ENCODE data around the gene TNFRSF8.

The TNFRSF8 gene

DNA sequence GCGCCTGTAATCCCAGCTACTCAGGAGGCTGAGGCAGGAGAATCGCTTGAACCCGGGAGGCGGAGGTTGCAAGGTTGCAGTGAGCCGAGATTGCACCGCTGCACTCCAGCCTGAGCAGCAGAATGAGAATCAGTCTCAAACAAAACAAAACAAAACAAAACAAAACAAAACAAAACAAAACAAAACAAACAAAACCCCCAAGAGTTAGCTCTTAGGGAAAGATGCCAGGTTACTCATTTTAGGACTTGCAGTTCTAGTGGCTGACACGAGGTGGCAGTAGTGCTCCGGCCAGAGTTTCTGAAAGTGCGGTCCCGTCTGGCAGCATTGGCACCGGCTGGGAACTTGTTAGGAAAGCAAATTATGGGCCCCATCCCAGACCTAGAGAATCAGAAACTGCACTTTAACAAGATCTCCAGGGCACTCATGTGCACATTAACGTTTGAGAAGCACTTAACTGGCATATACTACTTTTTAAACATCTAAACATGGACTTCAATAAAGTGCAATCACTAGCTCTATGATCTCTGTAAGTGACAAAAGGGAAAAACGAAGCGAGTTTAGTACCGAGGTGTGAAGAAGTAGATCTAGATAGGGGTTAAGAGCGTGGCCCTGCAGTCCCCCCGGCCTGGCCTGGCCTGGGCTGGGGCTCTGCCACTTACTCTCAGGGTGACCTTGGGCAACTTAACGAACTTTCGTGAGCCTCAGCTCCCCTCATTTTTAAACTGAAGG lies 61.8 kb downstream of the TNFRSF8 start:
- peak; percentile 82 for DNase-seq

DNA sequence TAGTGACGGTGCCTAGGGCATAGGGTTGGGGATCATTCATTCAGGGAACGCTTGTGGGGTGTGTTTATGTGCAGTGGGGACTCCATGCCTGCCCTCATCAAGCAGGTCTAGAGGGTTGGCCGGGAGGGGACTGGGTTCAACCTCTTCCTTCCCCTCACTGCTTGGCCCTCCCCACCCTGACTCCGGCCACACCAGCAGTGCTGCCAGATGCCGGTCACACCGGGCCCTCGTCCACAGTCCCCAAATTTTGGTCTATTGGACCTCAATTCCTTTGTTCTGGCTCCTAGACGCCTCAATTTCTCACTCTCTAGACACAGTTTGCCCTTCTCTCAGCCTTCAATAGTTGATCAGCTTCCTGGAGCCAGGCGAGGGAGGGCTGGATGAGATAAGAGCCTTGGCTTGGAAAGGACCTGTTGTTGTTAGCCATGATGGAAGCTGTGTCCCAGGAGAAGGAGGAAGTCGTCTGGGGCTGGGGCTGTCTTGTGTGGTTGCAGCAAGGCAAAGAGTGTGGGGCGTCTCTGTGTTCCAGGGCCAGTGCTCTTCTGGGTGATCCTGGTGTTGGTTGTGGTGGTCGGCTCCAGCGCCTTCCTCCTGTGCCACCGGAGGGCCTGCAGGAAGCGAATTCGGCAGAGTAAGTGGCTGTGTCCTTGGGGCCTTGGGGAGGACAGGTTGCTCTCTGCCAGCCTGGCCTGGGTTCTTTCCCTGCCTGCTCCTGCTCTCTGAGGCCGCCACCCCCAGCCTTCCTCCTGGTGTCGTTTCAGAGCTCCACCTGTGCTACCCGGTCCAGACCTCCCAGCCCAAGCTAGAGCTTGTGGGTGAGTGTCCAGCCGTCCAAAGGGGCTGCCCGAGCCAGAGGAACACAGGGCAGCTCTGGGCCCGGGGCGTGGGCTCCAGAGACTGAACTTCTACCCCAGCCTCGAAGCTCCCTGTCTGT lies 62.6 kb downstream of the TNFRSF8 start:
- no peak for DNase-seq

DNA sequence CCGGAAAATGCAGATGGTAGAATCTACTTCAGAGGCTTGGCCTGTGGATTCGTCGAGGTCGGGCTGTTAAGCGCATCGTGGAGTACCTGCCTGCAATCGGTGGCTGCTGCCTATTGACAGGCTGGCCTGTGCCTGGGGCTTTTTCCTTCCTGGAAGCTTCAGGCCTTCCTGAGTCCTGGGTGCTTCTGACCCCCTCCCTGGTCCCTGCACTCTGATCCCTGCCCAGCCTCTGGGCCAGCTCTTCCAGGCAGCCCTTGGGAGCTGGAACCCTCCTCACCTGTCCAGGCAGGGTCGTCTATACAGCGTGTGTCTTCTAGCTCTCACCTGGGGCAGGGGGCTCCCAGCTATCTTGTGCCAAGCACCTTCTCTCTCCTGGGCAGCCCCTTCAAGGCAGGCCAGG lies 63.7 kb downstream of the TNFRSF8 start:
- DNase-seq = no peak

- DNase-seq = no peak
Measured at GRCh38 chr1:12127206-12127810, 64.2 kb downstream of the TNFRSF8 start.

DNA sequence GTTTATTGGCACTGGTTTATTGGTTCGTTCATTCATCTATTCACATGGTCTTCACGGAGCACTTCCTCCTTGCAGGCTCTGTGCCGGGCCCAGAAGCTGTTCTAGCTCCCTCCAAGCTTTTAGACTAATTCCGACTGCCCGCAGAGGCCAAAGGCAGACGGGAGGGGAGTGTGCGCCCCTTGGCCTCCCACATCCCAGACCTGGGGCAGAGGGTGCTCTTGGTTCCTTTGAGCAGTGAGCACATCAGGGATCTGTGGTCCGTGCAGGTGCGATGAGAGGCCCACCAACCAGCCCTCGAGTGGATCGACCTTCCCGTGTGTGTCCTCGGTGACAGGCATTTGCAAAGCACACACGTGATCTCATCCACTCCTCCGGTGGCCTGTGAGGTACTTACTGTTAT lies 65.0 kb downstream of the TNFRSF8 start:
- no peak for DNase-seq

- no peak for DNase-seq
Measured at GRCh38 chr1:12129624-12130023, 66.5 kb downstream of the TNFRSF8 start.

DNA sequence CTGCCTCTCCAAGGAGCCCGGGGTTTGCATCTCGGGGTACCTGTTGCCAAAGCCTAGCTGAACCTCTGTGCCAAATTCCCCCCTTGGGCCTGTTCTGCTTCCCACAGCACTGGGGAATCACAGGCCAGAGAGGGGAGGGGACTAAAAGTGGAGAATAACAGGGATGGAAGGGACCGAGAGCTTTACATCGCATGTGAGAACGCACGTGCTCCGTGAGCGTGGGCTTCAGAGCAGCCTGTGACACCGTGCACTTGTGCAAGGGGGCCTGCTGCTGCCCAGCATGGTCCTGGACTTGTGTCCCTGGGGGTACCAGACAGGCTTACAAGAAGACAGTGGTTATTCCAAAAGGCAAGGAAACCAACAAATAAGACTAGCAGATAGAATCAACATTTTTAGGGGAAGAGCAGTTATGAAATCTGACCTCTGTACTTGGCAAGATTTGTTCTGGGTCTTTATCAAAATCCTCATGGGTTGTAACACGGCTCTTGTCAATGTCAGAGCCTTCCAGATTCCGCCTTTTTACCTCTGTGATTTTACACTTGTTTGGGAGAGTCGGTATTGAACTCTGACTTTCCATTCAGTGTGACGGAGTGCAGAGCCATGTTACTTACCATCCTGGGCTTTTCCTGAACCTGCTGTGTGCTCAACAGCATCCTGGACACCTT lies 67.5 kb downstream of the TNFRSF8 start:
- DNase-seq = no peak

DNA sequence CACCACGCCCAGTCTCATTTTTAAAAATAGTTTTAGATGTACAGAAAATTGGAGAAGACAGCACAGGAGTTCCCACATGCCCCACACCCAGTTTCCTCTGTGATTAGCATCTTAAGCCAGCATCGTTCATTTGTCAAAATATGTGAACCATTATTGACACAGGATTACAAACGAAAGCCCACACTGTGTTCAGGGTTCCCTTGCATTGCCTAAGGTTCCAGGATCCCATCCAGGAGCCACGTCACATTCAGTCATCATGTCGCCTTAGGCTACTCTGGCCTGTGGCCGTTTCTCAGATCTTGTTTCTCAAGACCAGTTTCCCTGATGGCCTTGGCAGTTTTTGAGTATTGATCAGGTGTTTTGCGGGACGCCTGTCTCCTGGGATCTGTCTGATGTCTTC lies 69.0 kb downstream of the TNFRSF8 start:
- DNase-seq = no peak

GRCh38 chr1:12134716-12135115 lies 71.6 kb downstream of the TNFRSF8 start:
- no peak for DNase-seq

DNA sequence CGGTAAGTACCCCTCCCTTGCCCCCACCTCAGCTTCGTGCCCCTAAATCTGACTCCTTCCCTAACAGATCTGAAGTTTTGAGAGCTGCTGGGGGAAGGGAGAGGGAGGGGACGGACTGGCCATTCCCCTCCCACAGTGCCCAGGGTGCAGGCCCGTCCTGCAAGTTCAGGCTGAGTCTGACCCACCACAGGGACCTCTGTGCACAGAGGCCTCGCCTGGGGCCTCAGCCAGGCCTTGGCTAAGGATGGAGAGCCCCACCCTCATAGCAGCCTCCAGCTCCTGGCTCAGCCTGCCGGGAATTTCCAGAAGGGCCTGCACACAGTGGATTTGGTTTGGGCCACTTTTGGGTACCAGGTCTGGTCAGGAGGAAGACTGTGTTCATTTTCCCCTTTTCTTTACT lies 72.5 kb downstream of the TNFRSF8 start:
- no peak for DNase-seq

DNA sequence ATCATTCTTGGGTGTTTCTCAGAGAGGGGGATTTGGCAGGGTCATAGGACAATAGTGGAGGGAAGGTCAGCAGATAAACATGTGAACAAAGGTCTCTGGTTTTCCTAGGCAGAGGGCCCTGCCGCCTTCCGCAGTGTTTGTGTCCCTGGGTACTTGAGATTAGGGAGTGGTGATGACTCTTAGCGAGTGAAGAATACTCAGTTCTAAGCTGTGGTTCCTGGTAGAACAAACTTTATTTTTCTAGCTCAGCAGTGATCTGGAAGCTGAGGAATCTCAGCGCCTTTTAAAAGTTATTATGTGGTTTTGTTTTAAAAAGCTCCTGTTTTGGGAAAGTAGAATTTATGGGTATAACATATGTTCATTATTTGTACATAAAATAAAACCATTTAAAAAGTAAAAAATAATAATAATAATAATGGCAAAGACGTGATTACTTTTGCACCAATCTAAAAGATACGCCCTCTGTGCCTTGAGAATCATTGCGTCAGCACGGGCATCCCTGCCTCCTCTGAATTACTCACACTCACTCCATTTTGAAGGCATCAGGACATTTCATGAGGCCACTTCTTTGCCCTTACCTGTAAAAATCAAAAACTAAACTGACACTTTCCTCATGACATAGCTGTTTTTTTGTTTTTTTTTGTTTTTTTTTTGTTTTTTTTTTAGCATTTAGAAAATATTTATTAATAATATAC lies 74.0 kb downstream of the TNFRSF8 start:
- no peak for DNase-seq

- DNase-seq = no peak
Measured at GRCh38 chr1:12138196-12139168, 75.4 kb downstream of the TNFRSF8 start.

- no peak for DNase-seq
Measured at GRCh38 chr1:12140016-12140415, 76.9 kb downstream of the TNFRSF8 start.

DNA sequence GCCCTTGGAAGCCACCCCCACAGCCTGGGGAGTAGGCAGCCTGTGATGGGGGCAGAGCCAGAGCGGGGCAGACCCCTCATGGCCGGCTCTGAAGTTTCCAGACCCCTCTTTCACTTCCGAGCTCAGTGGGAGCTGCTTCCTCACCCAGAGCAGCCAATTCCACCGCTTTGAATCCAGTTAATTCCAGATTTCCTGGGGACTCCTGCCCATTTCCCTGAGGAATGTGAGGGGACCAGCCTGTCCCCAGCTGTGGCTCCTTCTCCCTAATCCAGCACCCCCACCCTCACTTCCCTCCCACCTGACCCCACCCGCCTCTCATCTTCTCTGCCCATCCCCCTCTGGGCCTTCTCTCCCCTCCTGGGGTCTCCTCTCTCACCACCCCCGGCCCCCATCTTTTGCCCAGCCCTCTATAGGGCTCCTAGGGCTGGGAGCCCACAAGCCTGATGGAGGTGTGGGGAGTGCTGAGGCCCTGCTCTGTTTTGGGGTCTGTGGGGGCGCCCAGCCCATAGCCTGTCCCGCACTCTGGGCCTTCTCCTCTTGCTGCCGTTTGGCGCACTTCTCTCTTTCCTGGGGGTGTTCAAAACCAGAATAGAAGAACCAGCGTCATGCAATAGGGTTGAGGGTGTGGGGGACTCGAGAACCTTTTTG lies 77.5 kb downstream of the TNFRSF8 start:
- no peak for DNase-seq

DNA sequence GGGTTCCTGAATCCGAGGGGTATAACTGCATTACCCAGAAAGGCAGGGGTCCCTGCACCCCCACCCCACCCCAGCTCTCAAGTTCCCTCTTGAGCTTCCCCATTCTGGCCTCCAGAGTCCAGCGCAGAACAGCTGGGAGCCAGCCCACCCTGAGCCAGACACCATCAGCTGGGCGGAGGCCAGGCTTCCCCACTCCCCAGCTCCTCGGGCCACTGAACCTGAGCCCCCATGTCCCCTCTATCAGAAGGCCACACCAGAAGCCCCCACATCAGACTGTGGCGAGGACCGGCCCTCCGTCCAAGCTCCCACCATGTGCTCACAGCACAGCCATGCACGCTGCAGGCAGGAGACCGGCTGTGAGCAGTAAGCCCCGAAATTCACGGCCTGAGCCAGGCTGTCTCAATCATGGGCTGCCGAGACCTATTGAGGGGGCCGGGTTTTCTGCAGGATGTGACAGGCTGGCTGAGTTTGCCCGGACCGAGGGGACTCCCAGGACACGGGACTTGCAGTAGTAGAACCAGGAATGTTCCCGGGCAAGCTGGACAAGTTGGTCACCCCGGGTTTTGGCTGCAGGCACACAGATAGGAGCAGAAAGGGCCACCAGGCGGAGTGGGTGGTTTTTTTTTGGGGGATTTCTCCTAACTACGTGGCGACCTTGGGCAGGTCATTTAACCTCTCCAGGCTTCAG lies 78.2 kb downstream of the TNFRSF8 start:
- DNase-seq = no peak

DNA sequence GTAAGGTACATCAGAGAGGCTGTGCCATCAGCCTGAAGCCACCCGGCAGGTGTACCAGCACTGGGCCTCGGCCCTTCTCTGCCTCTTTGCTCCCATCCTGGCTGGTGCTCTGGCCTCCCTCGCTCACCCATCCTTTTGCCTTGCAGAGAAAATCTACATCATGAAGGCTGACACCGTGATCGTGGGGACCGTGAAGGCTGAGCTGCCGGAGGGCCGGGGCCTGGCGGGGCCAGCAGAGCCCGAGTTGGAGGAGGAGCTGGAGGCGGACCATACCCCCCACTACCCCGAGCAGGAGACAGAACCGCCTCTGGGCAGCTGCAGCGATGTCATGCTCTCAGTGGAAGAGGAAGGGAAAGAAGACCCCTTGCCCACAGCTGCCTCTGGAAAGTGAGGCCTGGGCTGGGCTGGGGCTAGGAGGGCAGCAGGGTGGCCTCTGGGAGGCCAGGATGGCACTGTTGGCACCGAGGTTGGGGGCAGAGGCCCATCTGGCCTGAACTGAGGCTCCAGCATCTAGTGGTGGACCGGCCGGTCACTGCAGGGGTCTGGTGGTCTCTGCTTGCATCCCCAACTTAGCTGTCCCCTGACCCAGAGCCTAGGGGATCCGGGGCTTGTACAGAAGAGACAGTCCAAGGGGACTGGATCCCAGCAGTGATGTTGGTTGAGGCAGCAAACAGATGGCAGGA lies 79.2 kb downstream of the TNFRSF8 start:
- no peak for DNase-seq

GRCh38 chr1:12142891-12143630 lies 80.0 kb downstream of the TNFRSF8 start:
- no peak for DNase-seq

DNA sequence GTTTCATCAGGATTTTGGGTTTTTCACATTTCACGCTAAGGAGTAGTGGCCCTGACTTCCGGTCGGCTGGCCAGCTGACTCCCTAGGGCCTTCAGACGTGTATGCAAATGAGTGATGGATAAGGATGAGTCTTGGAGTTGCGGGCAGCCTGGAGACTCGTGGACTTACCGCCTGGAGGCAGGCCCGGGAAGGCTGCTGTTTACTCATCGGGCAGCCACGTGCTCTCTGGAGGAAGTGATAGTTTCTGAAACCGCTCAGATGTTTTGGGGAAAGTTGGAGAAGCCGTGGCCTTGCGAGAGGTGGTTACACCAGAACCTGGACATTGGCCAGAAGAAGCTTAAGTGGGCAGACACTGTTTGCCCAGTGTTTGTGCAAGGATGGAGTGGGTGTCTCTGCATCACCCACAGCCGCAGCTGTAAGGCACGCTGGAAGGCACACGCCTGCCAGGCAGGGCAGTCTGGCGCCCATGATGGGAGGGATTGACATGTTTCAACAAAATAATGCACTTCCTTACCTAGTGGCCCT lies 80.6 kb downstream of the TNFRSF8 start:
- no peak for DNase-seq

DNA sequence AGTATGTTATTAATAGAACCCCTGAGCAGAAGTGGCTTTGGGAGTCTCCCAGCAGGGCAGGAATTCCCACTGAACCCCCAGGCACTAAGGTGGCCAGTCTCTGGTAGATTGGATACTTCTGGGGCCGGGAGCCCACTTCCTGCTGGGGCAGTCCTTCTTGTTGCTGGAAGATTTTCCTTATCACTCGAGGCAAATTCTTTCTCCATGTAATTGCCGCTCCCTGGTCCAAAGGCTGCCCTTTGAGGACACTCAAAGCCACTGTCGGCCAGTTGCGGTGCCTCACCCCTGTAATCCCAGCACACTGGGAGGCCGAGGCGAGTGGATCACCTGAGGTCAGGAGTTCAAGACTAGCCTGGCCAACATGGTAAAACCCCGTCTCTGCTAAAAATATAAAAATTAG lies 81.1 kb downstream of the TNFRSF8 start:
- no peak for DNase-seq

Measured in CD4-positive, alpha-beta T cell treated with Interleukin-12 subunit alpha and Interleukin-12 subunit beta, for 1 hour (primary cell).